ENCODE data around the gene CCDC106.

Gene CCDC106

DNA sequence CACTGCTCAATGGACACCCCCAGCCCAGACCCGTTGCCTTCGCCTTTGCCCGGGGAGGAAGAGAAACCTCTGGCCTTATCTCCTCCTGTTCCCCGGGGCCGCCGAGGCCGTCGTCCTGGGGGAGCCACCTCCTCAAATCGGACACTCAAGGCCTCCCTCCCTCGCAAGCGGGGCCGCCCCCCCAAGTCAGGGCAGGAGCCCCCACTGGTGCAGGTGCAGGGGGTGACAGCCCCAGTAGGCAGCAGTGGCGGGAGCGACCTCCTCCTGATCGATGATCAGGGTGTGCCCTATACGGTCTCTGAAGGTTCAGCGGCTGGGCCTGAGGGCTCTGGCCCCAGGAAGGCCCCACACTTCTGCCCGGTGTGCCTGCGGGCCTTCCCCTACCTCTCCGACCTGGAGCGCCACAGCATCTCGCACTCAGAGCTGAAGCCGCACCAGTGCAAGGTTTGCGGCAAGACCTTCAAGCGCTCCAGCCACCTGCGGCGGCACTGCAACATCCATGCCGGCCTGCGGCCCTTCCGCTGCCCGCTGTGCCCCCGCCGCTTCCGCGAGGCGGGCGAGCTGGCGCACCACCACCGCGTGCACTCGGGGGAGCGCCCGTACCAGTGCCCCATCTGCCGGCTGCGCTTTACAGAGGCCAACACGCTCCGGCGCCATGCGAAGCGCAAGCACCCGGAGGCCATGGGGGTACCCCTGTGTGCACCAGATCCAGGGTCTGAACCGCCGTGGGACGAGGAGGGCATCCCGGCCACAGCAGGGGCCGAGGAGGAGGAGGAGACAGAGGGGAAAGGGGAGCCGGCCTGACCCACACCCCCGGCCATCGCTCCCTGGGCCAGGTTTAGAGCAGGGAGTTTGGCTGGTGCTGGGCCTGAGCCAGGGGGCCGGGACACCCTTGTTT lies 45.7 kb upstream of the CCDC106 start:
- TF ChIP-seq, protein P1, sequence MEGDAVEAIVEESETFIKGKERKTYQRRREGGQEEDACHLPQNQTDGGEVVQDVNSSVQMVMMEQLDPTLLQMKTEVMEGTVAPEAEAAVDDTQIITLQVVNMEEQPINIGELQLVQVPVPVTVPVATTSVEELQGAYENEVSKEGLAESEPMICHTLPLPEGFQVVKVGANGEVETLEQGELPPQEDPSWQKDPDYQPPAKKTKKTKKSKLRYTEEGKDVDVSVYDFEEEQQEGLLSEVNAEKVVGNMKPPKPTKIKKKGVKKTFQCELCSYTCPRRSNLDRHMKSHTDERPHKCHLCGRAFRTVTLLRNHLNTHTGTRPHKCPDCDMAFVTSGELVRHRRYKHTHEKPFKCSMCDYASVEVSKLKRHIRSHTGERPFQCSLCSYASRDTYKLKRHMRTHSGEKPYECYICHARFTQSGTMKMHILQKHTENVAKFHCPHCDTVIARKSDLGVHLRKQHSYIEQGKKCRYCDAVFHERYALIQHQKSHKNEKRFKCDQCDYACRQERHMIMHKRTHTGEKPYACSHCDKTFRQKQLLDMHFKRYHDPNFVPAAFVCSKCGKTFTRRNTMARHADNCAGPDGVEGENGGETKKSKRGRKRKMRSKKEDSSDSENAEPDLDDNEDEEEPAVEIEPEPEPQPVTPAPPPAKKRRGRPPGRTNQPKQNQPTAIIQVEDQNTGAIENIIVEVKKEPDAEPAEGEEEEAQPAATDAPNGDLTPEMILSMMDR (conservative IDR thresholded peaks at IDR 0.05; ENCODE audit: low read depth, low read length) = no peak
- no peak for DNase-seq (ENCODE audit: low read depth)
- no peak overlapping the region for H3K4me3 ChIP-seq (ENCODE audit: low read length)

DNA sequence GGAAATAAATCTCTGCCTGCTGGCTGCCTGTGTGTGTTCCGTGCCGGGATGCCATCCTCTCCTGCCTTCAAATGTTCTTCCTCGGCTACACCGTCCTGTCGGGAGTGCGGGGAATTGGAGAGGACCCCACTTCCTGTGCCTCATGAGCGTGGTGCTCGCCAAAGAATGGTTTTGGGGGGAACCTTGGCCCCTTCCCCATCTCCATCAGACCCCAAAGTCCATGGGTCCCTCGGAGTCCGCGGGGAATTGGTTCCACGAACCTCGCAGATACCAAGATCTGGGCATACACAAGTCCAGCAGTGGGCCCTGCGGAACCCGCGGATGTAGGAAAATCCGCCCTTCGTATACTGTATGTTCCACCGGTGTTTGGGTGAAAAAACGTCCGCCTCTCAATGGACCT lies 44.9 kb upstream of the CCDC106 start:
- H3K4me3 ChIP-seq (ENCODE audit: low read length) = no peak overlapping the region
- DNase-seq (ENCODE audit: low read depth) = no peak
- TF ChIP-seq, protein P1 (conservative IDR thresholded peaks at IDR 0.05; ENCODE audit: low read depth, low read length) = no peak

DNA sequence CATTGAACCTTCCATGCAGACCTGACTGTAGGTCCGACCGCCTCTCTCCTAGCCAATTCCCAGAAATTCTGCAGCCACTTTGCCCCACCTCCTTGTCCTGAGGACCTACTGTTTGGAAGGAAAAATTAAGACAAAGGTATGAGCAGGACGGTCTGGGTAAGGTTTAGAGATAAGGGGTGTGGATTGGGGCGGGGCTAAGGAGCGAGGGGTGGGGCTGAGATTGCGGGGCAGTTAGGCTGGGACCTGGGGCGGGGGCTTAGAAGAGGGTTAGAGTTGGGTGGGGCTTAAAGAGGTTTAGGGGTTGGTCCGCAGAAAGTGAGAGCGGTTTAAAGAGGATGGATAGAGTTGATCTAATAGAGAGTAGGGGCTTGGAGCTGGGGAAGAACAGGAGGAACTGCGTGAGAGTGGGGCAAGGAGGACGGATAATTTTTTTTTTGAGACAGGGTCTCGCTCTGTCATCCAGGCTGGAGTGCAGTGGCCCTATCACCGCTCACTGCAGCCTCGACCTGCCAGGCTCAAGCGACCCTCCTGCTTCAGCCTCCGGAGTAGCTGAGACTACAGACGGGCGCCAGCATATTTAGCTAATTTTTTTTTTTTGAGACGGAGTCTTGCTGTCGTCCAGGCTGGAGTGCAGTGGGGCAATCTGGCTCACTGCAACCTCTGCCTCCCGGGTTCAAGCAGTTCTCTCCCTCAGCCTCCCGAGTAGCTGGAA lies 44.3 kb upstream of the CCDC106 start:
- H3K4me3 ChIP-seq (ENCODE audit: low read length) = no peak overlapping the region
- DNase-seq (ENCODE audit: low read depth) = no peak

DNA sequence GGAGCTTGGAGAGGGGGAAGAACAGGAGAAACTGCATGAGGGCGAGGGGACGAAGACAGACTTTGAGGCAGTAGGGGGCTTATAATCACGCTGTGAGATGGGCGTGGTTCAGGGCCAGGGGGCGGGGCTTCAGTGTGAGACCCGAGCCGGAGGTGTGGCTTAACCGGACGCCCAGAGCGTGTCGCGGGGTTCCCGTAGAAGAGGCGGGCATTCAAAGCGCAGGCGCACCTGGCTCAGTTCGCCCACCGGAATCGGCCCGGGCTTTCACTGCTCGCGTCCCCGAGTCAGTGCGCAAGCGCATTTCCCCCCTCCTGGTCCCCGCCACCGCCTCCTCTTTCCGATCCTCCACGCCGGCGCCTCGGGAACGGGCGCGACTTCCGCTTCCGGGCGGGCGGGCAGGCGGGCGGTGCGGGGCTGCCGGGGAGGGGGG lies 42.8 kb upstream of the CCDC106 start:
- DNase-seq (ENCODE audit: low read depth) = no peak
- TF ChIP-seq, protein P1 (conservative IDR thresholded peaks at IDR 0.05; ENCODE audit: low read depth, low read length) = no peak
- peak overlapping the region; percentile 92 for H3K4me3 ChIP-seq (ENCODE audit: low read length)

More for the DNA sequence above, 44.3 kb upstream of the CCDC106 start:
- TF ChIP-seq, protein P1 (conservative IDR thresholded peaks at IDR 0.05; ENCODE audit: low read depth, low read length) = no peak

DNA sequence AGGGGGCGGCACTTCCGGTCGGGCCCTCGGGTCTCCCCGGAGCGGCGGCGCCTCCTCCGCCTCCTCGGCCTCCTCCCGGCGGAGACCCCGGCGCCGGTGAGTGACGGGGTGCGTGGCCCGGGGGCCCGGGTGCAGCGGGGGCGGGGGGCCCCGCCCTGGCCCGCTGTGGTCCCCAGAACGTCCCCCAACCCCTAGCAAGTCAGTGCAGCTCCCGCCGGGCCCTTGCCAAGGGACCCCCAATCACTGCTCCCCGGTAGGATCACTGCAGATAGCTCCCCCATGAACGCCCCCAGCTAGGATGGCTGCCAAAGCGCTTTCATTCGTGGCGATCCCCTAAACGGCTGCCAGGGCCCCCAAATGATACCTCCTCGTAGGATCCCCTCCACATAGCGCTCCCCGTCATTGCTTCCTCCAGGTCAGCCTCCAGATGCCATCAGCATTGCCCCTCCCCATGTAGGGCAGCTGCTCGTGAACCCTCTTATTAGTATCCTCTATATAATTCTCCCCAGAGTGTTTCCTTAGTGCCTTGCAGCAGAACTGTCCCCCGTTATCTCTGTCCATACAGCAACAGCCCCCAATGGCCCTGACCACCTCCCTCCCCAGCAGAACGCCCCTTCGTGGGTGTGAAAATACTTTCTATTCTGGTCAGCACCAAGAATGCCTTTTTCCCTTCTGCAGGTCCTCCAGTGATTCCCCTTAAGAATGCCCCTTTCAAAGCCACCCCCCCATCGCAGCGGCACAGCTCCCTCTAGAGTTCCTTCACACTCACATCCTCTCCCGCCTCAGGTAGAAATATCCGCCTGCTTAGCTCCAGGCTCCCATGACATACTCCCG lies 42.2 kb upstream of the CCDC106 start, which contains the start of gene ZNF865:
Gene ZNF865, plus strand, starts transcription at position 11 of the 834 bp plus-strand sequence. CDS start 7,972 bp downstream, outside the sequence.
- peak; percentile 69 for DNase-seq (ENCODE audit: low read depth)
- peak within 1 kb of the TSS; percentile 92 for H3K4me3 ChIP-seq (ENCODE audit: low read length)
- TF ChIP-seq, protein P1 (conservative IDR thresholded peaks at IDR 0.05; ENCODE audit: low read depth, low read length) = peak; percentile 87

DNA sequence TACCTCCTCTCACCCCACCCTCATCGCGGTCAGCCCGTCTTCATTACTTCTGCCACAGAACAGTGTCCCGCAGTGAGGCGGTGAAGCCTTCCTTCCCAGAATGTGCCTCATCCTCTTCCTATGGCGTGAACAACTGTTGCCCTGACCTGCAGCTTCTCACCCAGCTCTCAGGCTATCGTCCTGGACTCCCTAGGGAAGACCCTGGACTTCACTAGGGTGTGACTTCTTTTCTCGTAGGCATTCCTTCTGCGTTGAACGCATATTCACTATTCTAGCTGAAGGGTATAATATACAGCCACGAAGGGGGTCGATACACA lies 41.6 kb upstream of the CCDC106 start:
- no peak for DNase-seq (ENCODE audit: low read depth)
- TF ChIP-seq, protein P1 (conservative IDR thresholded peaks at IDR 0.05; ENCODE audit: low read depth, low read length) = no peak
- peak overlapping the region; percentile 92 for H3K4me3 ChIP-seq (ENCODE audit: low read length)
